SK-N-SH treated with all-trans-retinoic acid at 6 μM for 48 hours (cell line): ENCODE data around the gene GGCX.

Source experiments
- ARNTL ChIP-seq: fragments of 450-650 bp; formaldehyde crosslinking; IDR thresholded peaks from 2 replicates; pipeline ENCODE4 v1.5.0; 2020; ENCODE audit warnings: low read depth, mild to moderate bottlenecking, moderate library complexity, borderline replicate concordance
- CREB5 ChIP-seq: fragments of 250-450 bp; sonication (Bioruptor Pico); IDR thresholded peaks from 2 replicates; pipeline ENCODE4 v1.5.1; 2020; ENCODE audit warnings: low read depth, mild to moderate bottlenecking, moderate library complexity
- GLIS3 ChIP-seq: fragments of 250-450 bp; sonication (Bioruptor Pico); IDR thresholded peaks from 2 replicates; pipeline ENCODE4 v1.5.0; 2020; ENCODE audit warnings: mild to moderate bottlenecking, moderate library complexity
- OSR1 ChIP-seq: fragments of 250-450 bp; sonication (Bioruptor Pico); IDR thresholded peaks from 2 replicates; pipeline ENCODE4 v1.8.0; 2022; ENCODE audit warnings: moderate library complexity, mild to moderate bottlenecking, inconsistent platforms
- RARB ChIP-seq: fragments of 250-450 bp; sonication (Bioruptor Pico); IDR thresholded peaks from 2 replicates; pipeline ENCODE4 v1.8.0; 2021; ENCODE audit warnings: mild to moderate bottlenecking, moderate library complexity

DNA sequence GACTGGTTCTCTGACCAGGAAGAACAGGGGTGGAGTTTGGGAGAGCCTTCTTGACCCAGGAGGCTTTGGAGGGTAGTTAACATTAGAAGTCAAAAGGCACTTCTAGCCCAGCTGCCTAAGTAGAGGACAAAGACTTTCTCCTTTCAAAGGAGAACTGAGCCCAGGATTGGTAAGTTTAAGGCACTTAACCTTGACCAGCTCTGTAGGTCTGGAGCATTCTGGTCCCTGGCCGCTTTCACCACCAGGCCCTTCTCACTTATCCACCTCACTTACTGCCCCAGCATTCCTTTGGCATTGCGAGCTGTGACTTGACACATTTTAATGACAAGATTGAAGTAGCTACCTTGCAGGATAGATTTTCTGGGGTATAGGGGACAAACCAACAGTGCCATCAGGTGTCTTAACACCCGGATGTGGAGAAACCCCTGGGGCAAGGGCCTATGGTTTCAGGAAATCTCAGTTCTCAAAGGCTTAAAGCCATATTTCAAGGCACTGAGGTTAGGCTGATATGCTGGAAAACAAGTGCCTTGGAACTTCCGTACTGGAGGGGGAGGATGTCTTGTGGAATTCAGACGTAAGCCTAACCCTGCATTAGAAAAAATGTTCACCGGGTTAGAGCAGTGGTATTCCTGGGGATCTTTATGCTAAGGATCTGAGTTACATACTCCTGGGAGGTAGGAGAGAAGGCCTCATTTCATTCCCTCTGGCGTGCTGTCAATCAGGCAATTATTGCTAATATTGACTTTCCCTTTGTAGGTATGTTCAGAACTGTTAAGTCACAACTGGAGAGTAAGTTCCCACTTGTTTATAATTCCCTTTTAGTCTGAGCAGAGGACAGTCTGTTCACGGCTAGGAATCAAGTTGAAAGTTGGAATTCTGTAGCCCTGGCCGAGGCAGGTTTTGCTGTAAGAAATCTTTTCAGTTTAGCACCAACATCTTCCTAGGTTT, 46.2 kb upstream of the GGCX start:
- TF ChIP-seq OSR1 (CRISPR knock-in tag) (no peak), ARNTL (CRISPR knock-in tag) (no peak), RARB (no peak), CREB5 (CRISPR knock-in tag) (no peak), GLIS3 (CRISPR knock-in tag) (no peak)
